HL-60/S4 treated with retinoic acid at 250 ng/mL for 4 days and 3 days (cell line): ENCODE measurements around the gene TMEM164.
"Not testable (repeated sequence)": the region's sequence is repeated elsewhere in the genome, so short reads cannot be mapped to it uniquely, and the experiment has no call there.

Source experiments
- in situ Hi-C: fragments of 300-500 bp; cut with MboI; formaldehyde crosslinking; loops from 2 replicates; pipeline ENCODE4 v1.7.0; 2022; ENCODE audit warnings: low sequenced_read_pairs

Gene TMEM164

GRCh38 chrX:110002300-110003166 lies at the start of gene TMEM164:
TSS of gene TMEM164 (plus strand) at chrX:110003114. CDS start at chrX:110003775, 661 bp downstream.
- in situ Hi-C loops = no loop called here

GRCh38 chrX:109954333-109954732 lies 48.6 kb upstream of the TMEM164 start:
- in situ Hi-C loops = no loop called here

- in situ Hi-C loops = no loop called here
Measured at GRCh38 chrX:109954955-109955354, 48.0 kb upstream of the TMEM164 start.

GRCh38 chrX:109958266-109958665 lies 44.6 kb upstream of the TMEM164 start:
- in situ Hi-C loops = no loop called here

- in situ Hi-C loops = no loop called here
Measured at GRCh38 chrX:109959356-109959871, 43.5 kb upstream of the TMEM164 start.

- in situ Hi-C loops = no loop called here
Measured at GRCh38 chrX:109964390-109964789, 38.5 kb upstream of the TMEM164 start.

- in situ Hi-C loops = no loop called here
Measured at GRCh38 chrX:109966246-109966645, 36.7 kb upstream of the TMEM164 start.

GRCh38 chrX:109967156-109967555 lies 35.8 kb upstream of the TMEM164 start:
- in situ Hi-C loops = no loop called here

- in situ Hi-C loops = not testable (repeated sequence)
Measured at GRCh38 chrX:109970841-109971240, 32.1 kb upstream of the TMEM164 start.

GRCh38 chrX:109974906-109975655 lies 27.8 kb upstream of the TMEM164 start:
- in situ Hi-C loops = no loop called here

- in situ Hi-C loops = not testable (repeated sequence)
Measured at GRCh38 chrX:109985210-109985609, 17.7 kb upstream of the TMEM164 start.

GRCh38 chrX:109987884-109988283 lies 15.0 kb upstream of the TMEM164 start:
- in situ Hi-C loops = no loop called here

GRCh38 chrX:109990582-109991276 lies 12.2 kb upstream of the TMEM164 start:
- in situ Hi-C loops = no loop called here

- in situ Hi-C loops = no loop called here
Measured at GRCh38 chrX:109992203-109992602, 10.7 kb upstream of the TMEM164 start.

GRCh38 chrX:109995155-109995554 lies 7.8 kb upstream of the TMEM164 start:
- in situ Hi-C loops = no loop called here

- in situ Hi-C loops = no loop called here
Measured at GRCh38 chrX:109997786-109998452, 5.0 kb upstream of the TMEM164 start.

GRCh38 chrX:110000000-110000399 lies 2.9 kb upstream of the TMEM164 start:
- in situ Hi-C loops = no loop called here

GRCh38 chrX:110000847-110001713 lies 1.8 kb upstream of the TMEM164 start:
- in situ Hi-C loops = no loop called here

GRCh38 chrX:110001740-110002299 lies 1.1 kb upstream of the TMEM164 start:
- in situ Hi-C loops = no loop called here
